Left ventricle myocardium inferior (tissue), 1 donor: Measurements from ENCODE around the gene UHRF1. TPM values are rescaled to one million over a fixed set of nuclear protein-coding genes. Genes with fewer than 3 reads are reported as not detected.

ENCODE experiments used
- DNase-seq: peaks from one replicate; pipeline ENCODE4 v3.0.0-alpha.2; 2020
- H3K27ac ChIP-seq: fragments of 200-600 bp; replicated peaks from 2 replicates; pipeline ENCODE4 v1.8.0; 2021
- H3K27me3 ChIP-seq: fragments of 200-600 bp; 2 replicates; pipeline ENCODE4 v1.8.0; 2021; ENCODE audit warnings: low read depth
- H3K36me3 ChIP-seq: fragments of 200-600 bp; 2 replicates; pipeline ENCODE4 v1.8.0; 2021
- H3K4me1 ChIP-seq: fragments of 200-600 bp; 2 replicates; pipeline ENCODE4 v1.8.0; 2021
- H3K4me3 ChIP-seq: fragments of 200-600 bp; 2 replicates; pipeline ENCODE4 v1.8.0; 2021; ENCODE audit warnings: mild to moderate bottlenecking, moderate library complexity
- H3K9me3 ChIP-seq: fragments of 200-600 bp; replicated peaks from 2 replicates; pipeline ENCODE4 v1.8.0; 2021
- CTCF ChIP-seq: fragments of 200-600 bp; IDR thresholded peaks from 2 replicates; pipeline ENCODE4 v1.8.0; 2021; ENCODE audit warnings: antibody characterized with exemption, mild to moderate bottlenecking, borderline replicate concordance
- intact Hi-C: fragments of 100-400 bp; cut with micrococcal nuclease; formaldehyde crosslinking; loops from one replicate; pipeline ENCODE4 v1.11.0; 2022
- total RNA-seq: library from RNA; stranded (reverse); fragmentation: NEBNext Ultra II Directional; extraction: Animal tissue kit (Norgen Biotek cat#: 25700); gene quantifications from one replicate; pipeline ENCODE4 v1.2.1, GENCODE V29; 2021
- donor health status: DM: no; HTN: yes; CAD: no; lungs with severe emphysema.

UHRF1 gene
- total RNA-seq, 1 donor from 2014 or later, result 1.3 TPM

GRCh38 chr19:4908360-4908759 lies 941 bp upstream of the UHRF1 start:
- no peak for TF ChIP-seq CTCF
- intact Hi-C loops, result no loop called here
- H3K27ac ChIP-seq, result no peak overlapping the region
- H3K27me3 ChIP-seq, result peaks cover 12% of the 10 kb centered on the region
- H3K4me3 ChIP-seq, result no peak overlapping the region
- peaks cover 29% of the 10 kb centered on the region for H3K4me1 ChIP-seq
- H3K9me3 ChIP-seq, result no peaks in the 10 kb centered on the region
- H3K36me3 ChIP-seq, result no peaks in the 10 kb centered on the region
- no peak for DNase-seq

- Histone ChIP-seq H3K4me1 (peaks cover 29% of the 10 kb centered on the region), H3K36me3 (no peaks in the 10 kb centered on the region), H3K27me3 (peaks cover 12% of the 10 kb centered on the region), H3K9me3 (no peaks in the 10 kb centered on the region), H3K4me3 (peak overlapping the region; percentile 79), H3K27ac (no peak overlapping the region)
- no peak for DNase-seq
- TF ChIP-seq CTCF, result no peak
- intact Hi-C loops, result no loop called here
Observed at GRCh38 chr19:4908781-4909155, 533 bp upstream of the UHRF1 start.

- DNase-seq, result peak; percentile 94
- TF ChIP-seq CTCF, result no peak
- intact Hi-C loops, result loop anchor here (5.0 kb wide), 1 partner anchor 103 kb away; no protein-coding TSS in a partner anchor
- Histone ChIP-seq H3K4me3 (peak overlapping the region; percentile 79), H3K9me3 (no peaks in the 10 kb centered on the region), H3K27ac (no peak overlapping the region), H3K4me1 (peaks cover 29% of the 10 kb centered on the region), H3K27me3 (peaks cover 12% of the 10 kb centered on the region), H3K36me3 (no peaks in the 10 kb centered on the region)
Observed at GRCh38 chr19:4909897-4910593, 744 bp downstream of the UHRF1 start.

GRCh38 chr19:4910594-4911281 lies 1.4 kb downstream of the UHRF1 start:
- peaks cover 12% of the 10 kb centered on the region for H3K27me3 ChIP-seq
- H3K4me1 ChIP-seq, result peaks cover 29% of the 10 kb centered on the region
- no peak overlapping the region for H3K27ac ChIP-seq
- no peaks in the 10 kb centered on the region for H3K36me3 ChIP-seq
- intact Hi-C loops, result loop anchor here (5.0 kb wide), 1 partner anchor 103 kb away; no protein-coding TSS in a partner anchor
- peak overlapping the region; percentile 79 for H3K4me3 ChIP-seq
- TF ChIP-seq CTCF, result no peak
- H3K9me3 ChIP-seq, result no peaks in the 10 kb centered on the region
- DNase-seq, result no peak

GRCh38 chr19:4911314-4911713 lies 2.0 kb downstream of the UHRF1 start:
- Histone ChIP-seq H3K27ac (no peak overlapping the region), H3K4me1 (peaks cover 29% of the 10 kb centered on the region), H3K27me3 (peaks cover 12% of the 10 kb centered on the region), H3K4me3 (peak overlapping the region; percentile 79), H3K9me3 (no peaks in the 10 kb centered on the region), H3K36me3 (no peaks in the 10 kb centered on the region)
- TF ChIP-seq CTCF, result no peak
- no peak for DNase-seq
- intact Hi-C loops, result loop anchor here (5.0 kb wide), 1 partner anchor 104 kb away; no protein-coding TSS in a partner anchor
